CD4-positive, alpha-beta T cell treated with Interleukin-12 subunit alpha and Interleukin-12 subunit beta, for 1 hour (primary cell): ENCODE data around the gene PGP.

Experiments used
- DNase-seq: peaks from one replicate; pipeline ENCODE4 v3.0.0-alpha.2; 2020

Gene PGP

DNA sequence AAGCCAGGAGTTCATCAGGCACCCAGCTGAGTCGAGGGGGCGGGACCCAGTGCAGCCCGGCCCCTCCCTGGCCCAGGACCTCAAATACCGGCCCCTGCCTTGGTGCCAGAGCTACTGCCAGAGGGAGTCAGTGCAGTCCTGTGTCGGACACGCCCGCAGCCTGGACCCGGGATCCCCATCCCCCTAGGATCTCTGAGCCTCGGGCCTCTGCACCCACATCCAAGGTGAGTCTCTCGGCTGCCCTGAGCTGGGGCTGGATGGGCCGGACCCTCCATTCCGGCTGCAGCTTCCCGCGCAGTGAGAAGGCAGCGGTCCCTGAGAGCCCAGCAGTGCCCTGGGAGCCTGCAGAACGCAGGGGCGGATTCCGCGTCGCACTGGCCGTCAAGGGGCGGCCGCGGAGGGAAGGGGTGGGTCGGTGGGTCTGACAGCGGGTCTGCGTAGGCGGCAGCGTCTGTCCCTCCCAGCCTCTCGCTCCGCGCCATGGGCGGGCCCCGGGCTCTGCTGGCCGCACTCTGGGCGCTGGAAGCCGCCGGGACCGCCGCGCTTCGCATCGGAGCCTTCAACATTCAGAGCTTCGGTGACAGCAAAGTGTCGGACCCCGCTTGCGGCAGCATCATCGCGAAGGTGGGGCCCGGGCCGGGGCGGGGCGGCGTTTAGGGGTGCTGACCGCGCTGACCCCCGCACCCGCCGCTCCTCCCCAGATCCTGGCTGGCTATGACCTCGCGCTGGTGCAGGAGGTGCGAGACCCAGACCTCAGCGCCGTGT, 21.9 kb upstream of the PGP start, which contains the start of gene DNASE1L2:
DNASE1L2 (plus strand) TSS at position 108 of the 765 bp plus-strand sequence; CDS start at position 481, 373 bp downstream.
- DNase-seq, result no peak

GRCh38 chr16:2235695-2236336, 21.2 kb upstream of the PGP start:
- DNase-seq, result no peak

GRCh38 chr16:2235234-2235651, 20.6 kb upstream of the PGP start:
- DNase-seq, result no peak

- DNase-seq, result no peak
Observed at GRCh38 chr16:2234813-2235170, 20.2 kb upstream of the PGP start.

DNA sequence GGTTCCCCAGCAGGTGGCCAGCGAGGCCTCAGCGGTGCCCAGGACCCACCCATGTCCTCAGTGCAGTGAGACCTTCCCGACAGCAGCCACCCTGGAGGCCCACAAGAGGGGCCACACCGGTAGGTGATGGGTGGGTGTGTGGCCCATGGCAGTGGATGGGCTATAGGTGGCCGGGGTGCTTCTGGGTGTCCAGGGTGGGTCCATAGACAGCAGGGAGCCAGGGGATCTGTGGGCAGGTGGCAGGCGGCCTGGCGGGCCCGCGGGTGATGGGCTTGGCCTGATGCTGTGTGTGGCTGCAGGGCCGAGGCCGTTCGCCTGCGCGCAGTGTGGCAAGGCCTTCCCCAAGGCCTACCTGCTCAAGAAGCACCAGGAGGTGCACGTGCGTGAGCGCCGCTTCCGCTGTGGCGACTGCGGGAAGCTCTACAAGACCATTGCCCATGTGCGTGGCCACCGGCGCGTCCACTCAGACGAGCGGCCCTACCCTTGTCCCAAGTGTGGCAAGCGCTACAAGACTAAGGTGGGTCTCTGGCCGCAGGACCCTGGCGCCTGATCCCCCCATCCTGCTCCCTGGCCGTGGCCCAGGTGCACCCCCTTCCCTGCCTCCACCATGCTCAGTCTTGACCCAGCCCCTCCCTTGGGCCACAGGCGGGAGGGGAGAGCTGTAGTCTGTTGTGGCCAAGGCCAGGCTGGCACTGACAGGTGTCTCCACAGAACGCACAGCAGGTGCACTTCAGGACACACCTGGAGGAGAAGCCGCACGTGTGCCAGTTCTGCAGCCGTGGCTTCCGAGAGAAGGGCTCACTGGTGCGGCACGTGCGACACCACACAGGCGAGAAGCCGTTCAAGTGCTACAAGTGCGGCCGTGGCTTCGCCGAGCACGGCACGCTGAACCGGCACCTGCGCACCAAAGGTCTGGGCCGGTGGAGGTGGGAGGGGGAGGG, 19.5 kb upstream of the PGP start:
- no peak for DNase-seq

- no peak for DNase-seq
Observed at GRCh38 chr16:2233046-2233775, 18.6 kb upstream of the PGP start.

GRCh38 chr16:2232094-2232990, 17.7 kb upstream of the PGP start:
- no peak for DNase-seq

GRCh38 chr16:2231016-2231931, 16.6 kb upstream of the PGP start:
- DNase-seq, result no peak

GRCh38 chr16:2230376-2230775, 15.7 kb upstream of the PGP start:
- DNase-seq, result no peak

DNA sequence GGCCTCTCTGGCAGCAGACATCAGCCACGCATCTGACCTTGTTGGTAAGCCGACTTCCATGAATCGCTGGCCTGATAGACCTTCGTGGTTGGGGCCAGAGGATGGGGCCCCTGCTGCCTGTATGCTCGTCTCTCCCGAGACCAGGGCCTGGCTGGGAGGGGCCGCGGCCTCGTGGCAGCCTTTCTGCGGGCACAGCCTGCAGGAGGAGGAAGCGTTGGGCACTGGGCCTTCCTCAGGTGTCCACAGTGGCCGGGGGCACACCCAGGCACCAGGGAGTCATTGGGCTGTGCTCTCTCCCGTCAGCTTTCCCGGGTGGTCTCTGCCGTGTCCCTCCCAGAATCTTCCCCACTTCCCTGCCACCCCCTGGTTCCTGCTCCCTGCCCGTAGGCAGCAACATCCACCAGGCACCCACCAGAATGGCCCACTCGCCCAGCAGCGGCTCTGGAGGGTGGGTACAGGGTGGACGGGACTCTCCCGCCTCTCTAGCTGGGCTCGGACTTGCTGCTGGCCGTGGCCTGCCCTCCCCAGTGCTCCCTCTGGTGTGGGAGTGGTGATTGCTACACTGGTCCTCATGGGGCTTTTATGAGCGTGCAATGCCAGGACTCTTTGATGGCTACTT, 15.1 kb upstream of the PGP start:
- DNase-seq, result no peak

- no peak for DNase-seq
Observed at GRCh38 chr16:2229091-2229490, 14.5 kb upstream of the PGP start.

DNA sequence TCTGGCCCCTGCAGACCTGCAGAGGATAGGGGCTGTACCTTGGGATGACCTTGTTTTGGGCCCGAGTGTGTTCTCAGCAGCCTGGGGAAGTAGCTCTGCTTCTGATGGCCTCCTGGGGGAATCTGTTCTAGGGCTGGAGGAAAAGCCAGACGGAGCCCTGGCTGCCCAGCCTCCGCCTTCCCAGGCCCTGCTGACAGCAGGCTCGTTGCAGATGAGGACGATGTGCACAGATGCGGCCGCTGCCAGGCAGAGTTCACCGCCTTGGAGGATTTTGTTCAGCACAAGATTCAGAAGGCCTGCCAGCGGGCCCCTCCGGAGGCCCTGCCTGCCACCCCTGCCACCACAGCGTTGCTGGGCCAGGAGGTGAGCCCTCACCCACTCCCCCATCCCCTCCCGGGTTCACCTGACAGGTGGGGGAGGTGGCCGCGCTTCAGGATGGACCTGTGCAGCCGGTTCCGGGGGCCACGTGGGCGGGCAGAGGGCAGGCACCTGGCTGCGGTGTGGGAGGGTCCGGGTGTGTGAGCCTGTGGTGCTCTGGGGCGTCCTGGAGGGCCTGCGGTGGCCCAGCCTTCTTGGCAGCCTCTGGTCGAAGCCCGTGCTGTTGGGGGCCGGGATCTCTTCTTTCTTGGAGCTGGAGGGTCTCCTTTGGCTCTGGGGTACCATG, 13.7 kb upstream of the PGP start:
- DNase-seq, result no peak

- no peak for DNase-seq
Observed at GRCh38 chr16:2226918-2227317, 12.3 kb upstream of the PGP start.

DNA sequence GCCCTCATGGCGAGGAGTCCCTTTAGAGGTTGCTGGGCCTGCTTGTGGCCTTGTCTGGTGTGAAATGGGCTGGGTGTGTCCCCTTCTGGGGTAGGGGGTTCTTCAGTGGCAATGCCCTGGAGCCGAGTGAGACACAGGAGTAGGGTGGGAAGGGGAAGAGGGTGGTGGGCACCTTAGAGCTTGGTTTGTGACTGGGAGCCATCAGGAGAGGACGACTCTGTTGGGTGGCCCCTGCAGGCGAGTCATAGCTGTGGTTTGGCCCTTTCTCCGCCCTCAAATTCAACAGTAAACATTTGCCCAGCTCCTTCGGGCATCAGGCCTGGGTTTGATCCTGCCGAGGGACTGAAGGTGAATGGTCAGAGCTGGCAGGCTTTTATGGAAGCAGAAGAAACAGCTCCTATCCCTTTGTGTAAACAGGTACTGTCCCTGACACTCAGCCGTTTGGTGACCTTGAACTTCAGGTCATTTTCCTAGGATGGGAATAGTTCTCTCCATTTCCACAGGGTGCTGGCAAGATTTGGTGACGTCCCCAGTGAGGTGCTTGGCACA, 11.7 kb upstream of the PGP start:
- DNase-seq, result no peak

GRCh38 chr16:2223942-2224486, 9.4 kb upstream of the PGP start:
- peak; percentile 21 for DNase-seq

GRCh38 chr16:2223221-2223941, 8.7 kb upstream of the PGP start, which contains the start of gene E4F1:
TSS of gene E4F1 (plus strand) at chr16:2223591. CDS start at chr16:2223614, 23 bp downstream.
- peak; percentile 100 for DNase-seq

DNA sequence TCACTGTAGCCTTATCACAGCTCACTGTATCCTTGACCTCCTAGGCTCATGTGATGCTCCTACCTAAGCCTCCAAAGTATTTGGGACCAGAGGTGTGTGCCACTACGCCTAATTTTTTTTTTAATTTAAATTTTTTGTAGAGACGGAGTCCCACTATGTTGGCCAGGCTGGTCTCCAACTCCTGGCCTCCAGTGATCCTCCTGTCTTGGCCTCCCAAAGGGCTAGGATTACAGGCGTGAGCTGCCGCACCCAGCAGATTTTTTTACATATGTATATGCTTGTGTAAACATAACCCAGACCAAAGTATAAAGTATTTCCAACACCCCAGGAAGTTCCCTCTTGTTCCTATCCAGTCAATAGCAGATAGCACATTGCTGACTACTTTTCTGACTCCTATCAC, 1.7 kb upstream of the PGP start:
- DNase-seq, result no peak
